GM19023 (cell line): ENCODE data around the gene HOXA3.

Experiments
- ATAC-seq: cut with Tn5 transposase; IDR thresholded peaks from one replicate; pipeline ENCODE4 v1.9.1; 2021; ENCODE audit warnings: mild to moderate bottlenecking, moderate library complexity; ENCODE audit not compliant: unreplicated experiment

HOXA3 gene

GRCh38 chr7:27189997-27190748 is 37.8 kb upstream of the HOXA3 start:
- ATAC-seq = no peak

- ATAC-seq = no peak
These were observed 37.1 kb upstream of the HOXA3 start for GRCh38 chr7:27189295-27189996.

- ATAC-seq = no peak
These were observed 36.3 kb upstream of the HOXA3 start for GRCh38 chr7:27188386-27189294.

GRCh38 chr7:27187475-27188385 is 35.3 kb upstream of the HOXA3 start:
- ATAC-seq = no peak

GRCh38 chr7:27186668-27187474 is 34.5 kb upstream of the HOXA3 start:
- no peak for ATAC-seq

GRCh38 chr7:27185854-27186667 is 33.7 kb upstream of the HOXA3 start:
- no peak for ATAC-seq

- ATAC-seq = no peak
These were observed 32.9 kb upstream of the HOXA3 start, which contains the start of gene HOXA11 for GRCh38 chr7:27185013-27185853. HOXA11 (minus strand) TSS chr7:27185232; CDS start chr7:27185144, 88 bp downstream.

- ATAC-seq = no peak
These were observed 32.1 kb upstream of the HOXA3 start for GRCh38 chr7:27184337-27185012.

- no peak for ATAC-seq
These were observed 31.4 kb upstream of the HOXA3 start for GRCh38 chr7:27183682-27184336.

- no peak for ATAC-seq
These were observed 30.7 kb upstream of the HOXA3 start for GRCh38 chr7:27182861-27183681.

- no peak for ATAC-seq
These were observed 30.0 kb upstream of the HOXA3 start for GRCh38 chr7:27182285-27182841.

- no peak for ATAC-seq
These were observed 29.5 kb upstream of the HOXA3 start for GRCh38 chr7:27181795-27182275.

- no peak for ATAC-seq
These were observed 28.3 kb upstream of the HOXA3 start for GRCh38 chr7:27180431-27181420.
